GM10266 (cell line): ENCODE results near the gene TRIM59.

Experiments used
- DNase-seq: peaks from one replicate; pipeline ENCODE4 v3.0.0; 2012; ENCODE audit errors: extremely low spot score
- CTCF ChIP-seq: IDR thresholded peaks from 2 replicates; pipeline ENCODE4 v1.5.1; 2012; ENCODE audit warnings: mild to moderate bottlenecking, low read depth; ENCODE audit not compliant: control insufficient read depth, insufficient read depth; ENCODE audit errors: missing control alignments

TRIM59 gene

GRCh38 chr3:160473221-160473620 is 23.6 kb upstream of the TRIM59 start:
- TF ChIP-seq CTCF, result no peak
- DNase-seq, result no peak

GRCh38 chr3:160472344-160472743 is 22.8 kb upstream of the TRIM59 start:
- no peak for DNase-seq
- no peak for TF ChIP-seq CTCF

DNA sequence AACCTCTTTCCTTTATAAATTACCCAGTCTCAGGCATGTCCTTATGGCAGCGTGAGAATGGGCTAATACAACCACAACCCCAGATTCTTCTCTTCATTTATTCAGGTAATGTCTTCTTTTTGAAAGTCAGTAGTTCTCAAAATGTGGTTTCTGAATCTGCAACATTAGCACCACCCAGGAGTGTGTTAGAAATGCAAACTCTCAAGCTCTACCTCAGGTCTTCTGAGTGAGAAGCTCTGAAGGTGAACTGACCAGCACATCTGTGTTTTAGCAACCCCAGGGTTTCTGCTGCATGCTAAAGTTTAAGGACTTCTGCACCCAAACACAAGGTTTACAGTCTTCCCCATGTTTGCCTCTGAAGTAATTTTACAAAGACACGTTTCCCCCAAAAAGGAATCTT is 22.3 kb upstream of the TRIM59 start:
- TF ChIP-seq CTCF, result no peak

GRCh38 chr3:160470181-160470580 is 20.6 kb upstream of the TRIM59 start:
- DNase-seq, result no peak

More for the DNA sequence above, 22.3 kb upstream of the TRIM59 start:
- DNase-seq, result no peak

DNA sequence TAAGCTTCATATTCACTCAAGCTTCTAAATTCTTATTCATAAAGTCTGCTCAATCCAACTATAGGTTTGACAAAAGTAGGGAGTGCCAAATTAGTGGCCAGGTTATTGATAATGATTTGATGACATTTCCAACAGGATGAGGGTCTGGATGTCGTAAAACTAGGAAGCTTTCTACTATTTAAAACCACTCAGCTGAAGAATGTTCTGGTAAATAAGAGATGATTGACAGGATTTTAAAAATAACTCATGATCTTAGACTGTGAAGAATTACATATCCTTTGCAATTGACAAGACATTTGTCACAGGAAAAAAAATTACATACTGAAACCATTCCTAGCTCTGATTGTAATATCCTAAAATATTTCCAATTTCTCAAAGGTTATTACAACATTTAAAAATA is 15.4 kb upstream of the TRIM59 start:
- no peak for TF ChIP-seq CTCF
- no peak for DNase-seq

More at GRCh38 chr3:160470181-160470580, 20.6 kb upstream of the TRIM59 start:
- no peak for TF ChIP-seq CTCF

DNA sequence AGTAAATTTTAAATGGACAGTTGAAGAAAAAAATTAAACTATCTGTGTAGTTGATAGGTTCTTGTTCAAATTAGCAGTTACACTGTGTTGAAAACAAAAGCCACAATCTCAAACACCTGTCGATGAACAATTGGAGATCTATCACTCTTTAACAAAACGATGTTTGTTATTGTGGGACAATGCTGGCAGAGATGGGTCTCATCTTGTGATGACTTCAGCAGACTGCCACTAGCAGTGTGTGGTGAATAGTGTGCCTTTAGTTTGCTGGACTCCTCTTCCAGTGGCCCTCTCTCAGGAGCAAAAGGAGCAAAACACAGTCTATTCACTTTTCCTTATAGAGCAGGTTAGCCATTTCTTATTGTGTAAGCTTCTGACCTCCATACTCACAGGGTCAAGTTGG is 14.7 kb upstream of the TRIM59 start:
- TF ChIP-seq CTCF, result no peak
- no peak for DNase-seq

- TF ChIP-seq CTCF, result no peak
Observed at GRCh38 chr3:160460033-160460432, 10.4 kb upstream of the TRIM59 start.

More at GRCh38 chr3:160460033-160460432, 10.4 kb upstream of the TRIM59 start:
- DNase-seq, result no peak
